ENCODE measurements around the gene LRCOL1.
"Not testable (repeated sequence)": the region's sequence is repeated elsewhere in the genome, so short reads cannot be mapped to it uniquely, and the experiment has no call there.

The LRCOL1 gene

GRCh38 chr12:132600048-132601032 lies 10.0 kb downstream of the LRCOL1 start:
- peak in 1 of 2 experiments; percentile 23 for DNase-seq

DNA sequence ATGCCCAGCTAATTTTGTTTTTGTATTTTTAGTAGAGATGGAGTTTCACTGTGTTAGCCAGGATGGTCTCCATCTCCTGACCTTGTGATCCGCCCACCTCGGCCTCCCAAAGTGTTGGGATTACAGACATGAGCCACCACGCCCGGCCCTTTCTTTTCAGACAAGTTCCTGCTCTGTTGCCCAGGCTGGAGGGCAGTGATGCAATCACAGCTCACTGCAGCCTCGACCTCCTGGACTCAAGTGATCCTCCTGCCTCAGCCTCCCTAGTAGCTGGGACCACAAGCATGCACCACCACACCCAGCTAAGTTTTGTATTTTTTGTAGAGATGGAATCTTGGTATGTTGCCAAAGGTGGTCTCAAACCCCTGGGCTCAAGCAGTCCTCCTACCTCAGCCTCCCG lies 10.9 kb downstream of the LRCOL1 start:
- DNase-seq: not testable (repeated sequence)

DNA sequence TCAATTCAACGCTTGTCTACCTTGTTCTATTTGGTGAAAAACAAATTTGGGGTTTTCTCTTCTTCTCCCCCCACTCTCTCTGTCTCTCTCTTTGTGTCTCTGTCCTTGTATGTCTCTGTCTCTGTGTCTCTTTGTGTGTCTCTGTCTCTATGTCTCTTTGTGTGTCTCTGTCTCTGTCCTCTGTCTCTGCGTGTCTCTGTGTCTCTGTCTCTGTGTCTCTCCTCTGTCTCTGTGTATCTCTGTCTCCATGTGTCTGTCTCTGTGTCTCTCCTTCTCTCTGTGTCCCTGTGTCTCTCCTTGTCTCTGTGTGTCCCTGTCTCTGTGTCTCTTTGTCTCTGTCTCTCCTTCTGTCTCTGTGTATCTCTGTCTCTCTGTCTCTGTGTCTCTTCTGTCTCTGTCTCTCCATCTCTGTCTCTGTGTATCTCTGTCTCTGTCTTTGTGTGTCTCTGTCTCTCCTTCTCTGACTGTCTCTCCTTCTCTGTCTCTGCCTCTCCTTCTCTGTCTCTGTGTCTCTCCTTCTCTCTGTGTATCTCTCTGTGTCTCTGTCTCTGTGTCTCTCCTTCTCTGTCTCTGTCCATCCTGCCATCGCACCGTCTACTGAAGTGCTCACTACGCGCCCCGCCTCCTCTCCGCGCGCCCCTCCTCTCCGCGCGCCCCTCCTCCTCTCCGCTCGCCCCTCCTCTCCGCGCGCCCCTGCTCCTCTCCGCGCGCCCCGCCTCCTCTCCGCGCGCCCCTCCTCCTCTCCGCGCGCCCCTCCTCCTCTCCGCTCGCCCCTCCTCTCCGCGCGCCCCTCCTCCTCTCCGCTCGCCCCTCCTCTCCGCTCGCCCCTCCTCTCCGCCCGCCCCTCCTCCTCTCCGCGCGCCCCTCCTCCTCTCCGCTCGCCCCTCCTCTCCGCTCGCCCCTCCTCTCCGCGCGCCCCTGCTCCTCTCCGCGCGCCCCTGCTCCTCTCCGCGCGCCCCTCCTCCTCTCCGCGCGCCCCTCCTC lies 12.8 kb downstream of the LRCOL1 start:
- no peak for DNase-seq

GRCh38 chr12:132596016-132596415 lies 14.4 kb downstream of the LRCOL1 start:
- no peak for DNase-seq

DNA sequence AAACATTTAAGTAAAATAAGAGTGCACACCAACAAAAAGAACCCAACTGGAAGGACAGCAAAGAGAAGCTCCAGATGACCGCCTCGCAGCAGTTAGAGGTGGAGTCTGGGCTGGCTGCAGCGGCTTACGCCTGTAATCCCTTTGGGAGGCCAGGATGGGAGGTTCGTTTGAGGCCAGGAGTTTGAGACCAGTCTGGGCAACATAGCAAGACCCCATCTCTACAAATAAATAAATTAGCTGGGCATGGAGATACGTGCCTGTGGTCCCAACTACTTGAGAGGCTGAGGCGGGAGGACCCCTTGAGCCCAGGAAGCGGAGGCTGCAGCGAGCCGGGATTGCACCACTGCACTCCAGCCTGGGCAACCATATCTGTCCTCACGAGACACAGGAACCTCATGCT lies 15.2 kb downstream of the LRCOL1 start:
- DNase-seq: no peak

DNA sequence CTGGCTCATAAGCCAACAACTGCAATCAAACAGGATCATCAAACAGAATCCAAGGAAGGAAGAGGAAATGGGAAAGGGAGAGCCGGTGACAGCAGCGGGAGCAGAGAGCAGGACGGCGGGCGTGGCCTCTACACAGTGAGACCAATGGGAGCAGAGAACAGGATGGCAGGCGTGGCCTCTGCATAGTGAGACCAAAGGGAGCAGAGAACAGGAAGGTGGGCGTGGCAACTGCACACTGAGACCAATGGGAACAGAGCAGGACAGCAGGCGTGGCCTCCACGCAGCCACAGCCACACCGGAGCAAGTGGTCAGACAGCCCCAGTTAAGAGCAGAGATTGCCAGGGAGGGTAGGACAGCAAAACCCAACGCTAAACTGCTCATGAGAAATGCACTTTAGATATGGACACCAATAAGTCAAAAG lies 16.4 kb downstream of the LRCOL1 start:
- no peak for DNase-seq

DNA sequence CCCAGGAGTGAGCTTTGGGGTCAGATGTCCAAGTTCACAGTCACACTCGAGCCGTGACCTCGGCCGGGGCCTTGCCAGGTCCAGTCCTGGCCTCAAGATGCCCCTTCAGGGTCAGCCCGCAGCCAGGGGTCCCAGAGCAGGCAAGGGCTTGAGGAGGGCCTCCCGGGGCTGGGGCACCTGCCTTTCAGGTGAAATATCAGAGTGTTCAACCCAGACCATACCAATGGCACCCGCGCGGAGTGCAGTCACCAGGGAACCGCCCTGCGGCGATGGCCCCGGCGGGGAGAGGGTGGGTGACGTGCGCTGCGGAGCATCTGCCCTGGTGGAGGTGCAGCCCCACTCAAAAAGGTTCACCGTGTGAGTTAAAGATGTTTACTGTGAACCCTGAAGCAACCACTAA lies 16.9 kb downstream of the LRCOL1 start:
- no peak for DNase-seq

DNA sequence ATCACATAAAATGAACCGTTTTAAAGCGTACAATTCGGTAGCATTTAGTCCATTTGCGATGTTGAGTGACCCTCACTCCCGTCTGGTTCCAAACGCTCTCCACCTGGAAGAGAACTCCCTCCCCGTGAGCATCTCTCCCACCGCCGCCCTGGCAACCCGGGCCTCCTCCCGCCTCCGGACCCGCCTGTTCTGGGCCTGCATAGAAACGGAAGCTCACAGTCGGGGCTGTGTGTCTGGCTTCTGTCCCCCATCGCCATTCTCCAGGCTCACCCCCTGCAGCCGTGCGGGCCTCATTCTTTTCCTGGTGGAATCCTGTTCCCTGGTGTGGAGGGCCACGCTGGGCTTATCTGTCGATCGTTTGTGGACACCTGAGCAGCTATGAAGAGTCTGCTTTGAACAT lies 17.3 kb downstream of the LRCOL1 start:
- DNase-seq: no peak

DNA sequence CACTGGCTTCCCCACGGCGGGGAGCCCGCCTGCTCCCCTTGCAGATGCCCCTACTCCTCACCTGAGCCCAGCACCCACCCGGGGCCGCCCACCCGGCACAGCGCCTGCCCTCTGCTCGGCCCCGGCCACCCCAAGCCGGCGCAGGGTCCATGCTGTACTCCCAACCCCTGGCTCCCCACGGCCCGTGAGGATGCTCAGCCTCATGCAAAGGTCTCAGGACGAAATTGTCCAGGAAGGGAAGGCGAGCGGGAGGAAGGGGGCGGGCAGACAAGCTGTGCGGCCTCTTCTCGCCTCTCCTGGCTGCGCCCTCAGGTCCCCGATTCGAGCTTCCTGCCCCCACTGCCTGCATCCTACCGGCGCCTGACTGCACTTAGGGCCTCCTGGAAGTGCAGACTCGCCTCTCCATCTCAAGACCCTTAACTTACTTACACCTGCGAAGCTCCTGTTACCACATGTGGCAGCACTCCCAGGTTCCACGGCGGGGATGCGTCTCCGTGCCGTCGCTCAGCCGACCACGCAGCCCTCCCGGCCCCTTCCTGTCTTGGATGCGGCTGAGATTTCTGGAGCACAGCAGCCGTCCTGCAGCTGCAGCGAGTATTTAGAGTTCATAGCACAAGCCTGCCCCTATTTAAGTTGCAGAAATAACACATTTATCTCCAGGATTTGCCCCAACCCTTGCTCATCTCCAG lies 18.0 kb downstream of the LRCOL1 start:
- no peak for DNase-seq

DNA sequence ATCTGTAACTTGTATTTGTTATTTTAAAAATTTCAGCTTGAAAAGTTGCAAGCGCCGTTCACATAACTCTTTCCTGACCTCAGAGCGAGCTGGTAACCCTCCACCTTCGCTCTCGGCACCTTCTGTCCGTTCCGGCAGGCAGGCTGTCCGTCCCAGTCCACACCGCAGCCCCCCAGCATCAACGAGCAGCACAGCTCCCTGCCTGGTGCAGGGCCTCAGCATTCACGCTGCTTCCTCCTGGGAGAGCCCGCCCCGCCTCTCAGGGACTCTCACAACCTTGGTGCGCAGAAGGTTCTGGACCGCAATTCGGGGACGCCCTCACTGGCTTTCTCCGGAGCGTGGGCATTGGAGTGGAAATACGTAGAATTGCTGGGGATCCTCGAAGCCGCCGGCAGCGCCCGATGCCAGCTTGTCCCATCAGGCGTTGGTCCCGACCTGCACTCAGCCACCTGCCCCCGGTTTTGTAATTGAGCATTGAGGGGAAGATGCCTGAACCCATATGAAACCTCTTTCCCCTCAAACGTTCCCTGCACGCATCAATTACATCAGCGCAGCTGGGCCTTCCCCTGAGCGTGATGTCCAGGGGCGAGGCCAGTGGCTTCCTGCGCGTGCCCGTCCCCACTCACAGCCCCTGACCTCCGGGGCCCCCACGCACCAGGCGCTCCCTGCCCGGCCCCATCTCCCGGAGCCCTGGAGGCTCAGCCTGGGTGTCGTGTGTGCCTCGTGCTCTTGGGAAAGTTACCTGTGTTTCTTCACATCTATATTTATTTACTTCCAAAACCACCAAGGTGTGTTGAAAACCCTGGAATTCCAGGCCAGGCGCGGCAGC lies 19.1 kb downstream of the LRCOL1 start:
- no peak for DNase-seq

- no peak for DNase-seq
Measured at GRCh38 chr12:132588821-132589669, 21.3 kb downstream of the LRCOL1 start.

DNA sequence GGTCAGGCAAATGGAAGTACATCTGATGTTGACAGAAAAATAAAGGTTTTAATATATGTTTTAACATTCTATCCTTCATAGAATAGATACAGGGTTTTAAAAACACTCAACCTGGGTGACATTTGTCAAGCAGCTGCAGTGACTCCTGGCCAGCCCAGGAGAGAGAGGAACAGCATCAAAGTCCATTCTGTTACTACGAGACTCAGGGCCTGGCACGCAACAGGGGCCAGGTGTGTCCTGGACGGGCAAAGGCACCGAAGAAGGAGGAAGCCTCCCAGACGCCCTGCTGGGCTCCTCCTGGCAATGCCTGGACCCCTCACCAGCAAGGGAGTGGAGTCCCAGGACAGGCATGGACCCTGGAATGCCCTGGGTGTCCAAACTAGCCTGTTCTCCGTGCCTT lies 22.1 kb downstream of the LRCOL1 start:
- DNase-seq: no peak

- DNase-seq: no peak
Measured at GRCh38 chr12:132587781-132588180, 22.6 kb downstream of the LRCOL1 start.

- DNase-seq: no peak
Measured at GRCh38 chr12:132586929-132587328, 23.5 kb downstream of the LRCOL1 start.

- DNase-seq: no peak
Measured at GRCh38 chr12:132585177-132585576, 25.2 kb downstream of the LRCOL1 start.

DNA sequence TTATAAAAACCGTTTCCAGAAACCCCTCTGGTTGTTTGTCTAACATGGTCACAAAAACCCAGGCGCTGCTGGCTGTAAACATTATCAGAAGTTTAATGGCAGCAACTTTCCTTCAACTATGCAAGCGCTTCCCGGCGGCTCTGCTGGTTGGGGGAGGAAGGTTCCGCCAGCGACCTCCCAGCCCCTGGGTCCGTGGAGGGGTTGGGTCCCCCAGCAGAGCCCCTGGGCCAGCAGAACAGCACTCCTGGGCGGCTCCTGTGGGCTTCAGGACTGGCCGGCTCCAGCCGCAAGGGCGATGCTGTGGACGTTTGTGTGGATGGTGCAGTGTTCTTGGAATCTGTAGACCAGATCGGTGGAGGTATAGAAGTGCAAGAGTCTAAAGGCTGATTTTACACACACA lies 26.0 kb downstream of the LRCOL1 start:
- DNase-seq: no peak

DNA sequence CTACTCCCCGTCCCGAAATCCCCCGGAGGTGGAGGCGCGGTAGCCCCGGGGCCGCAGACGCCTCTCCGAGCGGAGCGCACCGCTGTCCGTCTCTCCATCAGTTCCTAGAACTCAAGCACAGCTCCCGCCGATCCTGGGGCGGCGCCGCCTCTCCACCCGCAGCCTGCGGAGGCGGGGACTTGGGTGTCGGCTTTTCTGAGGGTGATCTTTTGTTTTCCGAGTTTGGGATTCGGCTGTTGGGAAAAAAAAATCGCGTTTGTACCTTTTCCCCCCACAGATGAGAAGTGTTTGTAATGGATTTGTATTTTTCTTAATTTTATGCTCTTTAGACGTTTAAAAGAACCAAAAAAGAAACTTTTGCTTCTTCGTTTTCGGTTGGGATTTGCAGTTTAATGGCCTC lies 26.6 kb downstream of the LRCOL1 start:
- DNase-seq: no peak

DNA sequence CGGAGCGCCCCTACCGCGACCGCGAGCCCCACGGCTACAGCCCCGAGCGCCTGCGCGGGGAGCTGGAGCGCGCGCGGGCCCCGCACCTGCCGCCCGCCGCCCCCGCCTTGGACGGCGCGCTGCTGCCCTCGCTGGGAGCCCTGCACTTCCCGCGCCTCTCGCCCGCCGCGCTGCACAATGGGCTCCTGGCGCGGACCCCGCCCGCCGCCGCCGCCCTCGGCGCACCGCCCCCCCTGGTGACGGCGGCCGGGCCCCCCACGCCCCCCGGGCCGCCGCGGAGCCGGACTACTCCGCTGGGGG lies 27.0 kb downstream of the LRCOL1 start:
- no peak for DNase-seq

DNA sequence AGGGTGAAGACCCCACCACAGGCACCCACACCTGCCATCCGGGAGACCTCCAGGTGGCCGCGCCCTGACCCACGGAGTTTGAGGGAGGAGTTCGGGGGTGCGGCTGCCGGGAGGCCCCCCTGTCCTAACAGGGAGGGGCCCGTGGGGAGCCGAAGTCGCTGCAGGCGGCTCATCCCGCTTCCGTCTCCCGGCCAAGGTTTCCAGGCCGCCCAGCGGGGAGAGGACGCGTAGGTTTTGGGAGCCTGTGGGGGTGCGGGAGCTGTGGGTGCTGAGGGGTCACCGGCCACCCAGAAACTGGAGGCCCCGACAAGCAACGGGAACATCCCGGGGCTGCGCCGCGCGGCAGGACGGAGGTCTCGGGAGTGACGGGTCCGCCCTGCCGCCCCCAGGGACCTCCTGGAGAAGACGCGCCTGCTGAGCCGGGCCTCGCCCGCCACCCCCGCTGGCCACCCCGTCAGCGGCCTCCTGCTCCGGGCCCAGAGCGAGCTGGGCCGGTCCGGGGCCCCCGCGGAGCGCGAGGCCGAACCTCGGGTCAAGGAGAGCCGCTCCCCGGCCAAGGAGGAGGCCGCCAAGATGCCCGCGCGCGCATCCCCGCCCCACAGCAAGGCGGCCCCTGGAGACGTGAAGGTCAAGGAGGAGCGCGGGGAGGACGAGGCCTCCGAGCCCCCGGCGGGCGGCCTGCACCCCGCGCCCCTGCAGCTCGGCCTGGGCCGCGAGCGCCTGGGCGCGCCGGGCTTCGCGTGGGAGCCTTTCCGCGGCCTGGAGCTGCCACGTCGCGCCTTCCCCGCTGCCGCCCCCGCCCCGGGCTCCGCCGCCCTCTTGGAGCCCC lies 27.6 kb downstream of the LRCOL1 start:
- DNase-seq: no peak

DNA sequence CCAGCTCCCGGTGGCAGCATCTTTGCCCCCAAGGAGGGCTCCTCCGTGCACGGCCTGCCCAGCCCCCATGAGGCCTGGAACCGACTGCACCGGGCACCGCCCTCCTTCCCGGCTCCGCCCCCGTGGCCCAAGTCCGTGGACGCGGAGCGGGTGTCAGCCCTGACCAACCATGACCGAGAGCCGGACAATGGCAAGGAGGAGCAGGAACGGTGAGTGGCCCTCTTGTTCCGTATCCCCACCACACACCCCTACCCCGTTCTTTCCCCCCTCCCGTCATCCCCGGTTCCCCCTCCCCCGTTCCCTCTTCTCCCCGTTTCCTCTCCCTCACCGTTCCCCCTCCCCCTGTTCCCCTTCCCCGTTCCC lies 28.3 kb downstream of the LRCOL1 start:
- no peak for DNase-seq
